K562 (cell line): ENCODE results near the gene ANKRD44. TPM values are rescaled to one million over a fixed set of nuclear protein-coding genes. Genes with fewer than 3 reads are reported as not detected.

Source experiments
- ATAC-seq: fragments of 200-7000 bp; cut with Tn5 transposase; 3 replicates; pipeline ENCODE4 v1.9.1; 2020; ENCODE audit warnings: moderate library complexity
- BruUV-seq: library from RNA; stranded (reverse); fragments of 400-500 nt; replicated peaks from 2 replicates; lab custom pipeline; 2021; lab: Mats Ljungman, UMichigan
- CTCF ChIA-PET: fragments of 300-600 bp; formaldehyde crosslinking; extraction: SDS; loops from one replicate; lab custom pipeline; 2021; ENCODE audit warnings: low intra/inter-chr PET ratio; lab: Yijun Ruan, JAX
- POLR2A ChIA-PET: fragments of 300-600, 350-650 bp; sonication (Branson Sonifier 250); formaldehyde crosslinking; extraction: SDS; loops from one replicate; lab custom pipeline; 2021; ENCODE audit warnings: antibody characterized with exemption, inconsistent platforms; lab: Yijun Ruan, JAX
- DNase-seq, 4 experiments: peaks; one replicate each; pipeline versions ENCODE4 v3.0.0 to v3.0.0-alpha.2; 2011 to 2018; ENCODE audit warnings: low spot score in 3 of 4, mixed read lengths in 3 of 4; ENCODE audit errors: extremely low read depth in 1 of 4
- FAIRE-seq: peaks from 2 replicates; lab custom pipeline; 2011; peaks lifted over from hg19 to GRCh38; lab: Jason Lieb, UNC
- H2AFZ ChIP-seq: 2 replicates; pipeline ENCODE4 v1.6.0; 2011; ENCODE audit warnings: low read depth, low read length, control low read depth, inconsistent platforms
- H3K27ac ChIP-seq: fragments of 200-600 bp; 3 replicates; pipeline ENCODE4 v1.8.0; 2011; ENCODE audit warnings: low read depth, mild to moderate bottlenecking, control low read depth, inconsistent platforms, low read length, moderate library complexity, mixed read lengths; ENCODE audit errors: extremely low read depth
- H3K27me3 ChIP-seq, 2 experiments: fragments of 300-600 bp in 1 of 2; 2 replicates in 1 of 2; 3 replicates in 1 of 2; pipeline versions ENCODE4 v1.6.0 to v1.8.0; 2011; ENCODE audit warnings: inconsistent platforms in 2 of 2, low read length in 2 of 2, mild to moderate bottlenecking in 1 of 2, mixed read lengths in 1 of 2, moderate library complexity in 1 of 2; ENCODE audit not compliant: control insufficient read depth in 2 of 2, insufficient read depth in 2 of 2
- H3K36me3 ChIP-seq: fragments of 300-600 bp; 3 replicates; pipeline ENCODE4 v1.8.0; 2011; ENCODE audit warnings: mild to moderate bottlenecking, low read length, inconsistent platforms; ENCODE audit not compliant: control insufficient read depth, insufficient read depth
- H3K4me1 ChIP-seq, 2 experiments: fragments of 200-600 bp in 1 of 2; replicated peaks in 1 of 2; 2 replicates in 1 of 2; 3 replicates in 1 of 2; pipeline versions ENCODE4 v1.5.1 to v1.8.0; 2011; ENCODE audit warnings: inconsistent platforms in 2 of 2, low read length in 2 of 2, mild to moderate bottlenecking in 1 of 2, mixed read lengths in 1 of 2, moderate library complexity in 1 of 2; ENCODE audit not compliant: control insufficient read depth in 2 of 2, insufficient read depth in 2 of 2
- H3K4me2 ChIP-seq: 2 replicates; pipeline ENCODE4 v1.6.1; 2011; ENCODE audit warnings: low read length, control low read depth, inconsistent platforms, mixed read lengths; ENCODE audit not compliant: insufficient read depth
- H3K4me3 ChIP-seq: fragments of 200-600 bp; sonication (generic), shearing (Covaris generic); 2 replicates; pipeline ENCODE4 v1.5.1; 2016; ENCODE audit warnings: control low read depth, inconsistent platforms
- H3K79me2 ChIP-seq: fragments of 200-600 bp; 3 replicates; pipeline ENCODE4 v1.8.0; 2011; ENCODE audit warnings: low read length, inconsistent platforms; ENCODE audit not compliant: control insufficient read depth, insufficient read depth
- H3K9ac ChIP-seq, 2 experiments: 2 replicates each; pipeline versions ENCODE4 v1.6.0 to v1.6.1; 2011; ENCODE audit warnings: low read depth in 2 of 2, low read length in 2 of 2, control low read depth in 1 of 2, inconsistent platforms in 1 of 2, mild to moderate bottlenecking in 1 of 2, mixed read lengths in 1 of 2; ENCODE audit not compliant: insufficient read depth in 1 of 2
- H3K9me1 ChIP-seq: one replicate; pipeline ENCODE4 v1.6.0; 2011; ENCODE audit warnings: inconsistent platforms, mild to moderate bottlenecking, low read length, moderate library complexity; ENCODE audit not compliant: control insufficient read depth, insufficient read depth
- H3K9me3 ChIP-seq: replicated peaks from 2 replicates; pipeline ENCODE4 v1.5.1; 2011; ENCODE audit warnings: low read depth, low read length, inconsistent platforms; ENCODE audit not compliant: control insufficient read depth, insufficient read depth
- H4K20me1 ChIP-seq: replicated peaks from 2 replicates; pipeline ENCODE4 v1.6.1; 2011; ENCODE audit warnings: low read length, inconsistent platforms, mixed read lengths; ENCODE audit not compliant: control insufficient read depth, insufficient read depth
- HSF4 ChIP-seq: fragments of 250-450 bp; sonication (Bioruptor Pico); IDR thresholded peaks from 2 replicates; pipeline ENCODE4 v2.1.2; 2022; ENCODE audit warnings: mild to moderate bottlenecking, moderate library complexity, borderline replicate concordance
- NR1H2 ChIP-seq: sonication (generic); formaldehyde crosslinking; IDR thresholded peaks from 2 replicates; pipeline ENCODE4 v1.4.0; 2020; ENCODE audit warnings: mild to moderate bottlenecking, missing genetic modification reagents
- POLR2H ChIP-seq: IDR thresholded peaks from 2 replicates; pipeline ENCODE4 v1.6.1; 2016; ENCODE audit warnings: missing genetic modification characterization, low read depth, mild to moderate bottlenecking, control low read depth, missing compliant biosample characterization, moderate library complexity
- SMAD1 ChIP-seq: fragments of 150-350 bp; IDR thresholded peaks from 2 replicates; pipeline ENCODE4 v1.6.1; 2014; ENCODE audit warnings: low read length, low read depth; ENCODE audit not compliant: partially characterized antibody
- ZBTB7A ChIP-seq: IDR thresholded peaks from 2 replicates; pipeline ENCODE4 v1.6.1; 2011; ENCODE audit warnings: low read depth, mild to moderate bottlenecking, low read length, moderate library complexity, borderline replicate concordance; ENCODE audit not compliant: control insufficient read depth
- ZNF589 ChIP-seq: fragments of 200-800 bp; sonication (Bioruptor generic); IDR thresholded peaks from 2 replicates; pipeline ENCODE4 v1.6.1; 2016; ENCODE audit warnings: low read depth, missing genetic modification characterization, missing compliant biosample characterization
- WGBS: fragments of 100-300 bp; shearing (Covaris generic); methylation state at CpG from one replicate; pipeline ENCODE4 v1.1.6; 2016; ENCODE audit warnings: low coverage, mixed read lengths; ENCODE audit not compliant: insufficient coverage; ENCODE audit errors: missing lambda C conversion rate; 5-methylcytosine and 5-hydroxymethylcytosine counted together
- in situ Hi-C: fragments of 300-500 bp; cut with MboI; formaldehyde crosslinking; loops from 4 replicates; pipeline ENCODE4 v1.15.0; 2018; ENCODE audit warnings: inconsistent platforms, mixed read lengths
- intact Hi-C: fragments of 100-400 bp; cut with micrococcal nuclease; formaldehyde crosslinking; loops from 2 replicates; pipeline ENCODE4 v1.14.2; 2022
- polyA plus RNA-seq, 8 experiments: library from polyadenylated mRNA; depleted of rRNA in 4 of 8; stranded (reverse) in 5 of 8; unstranded in 3 of 8; fragments of >200 nt; fragmentation: Nextera tagmentation in 2 of 8; fragmentation: Illumina TruSeq in 1 of 8; extraction: Ambion mirVana in 2 of 8; extraction: Trizol in 1 of 8; gene quantifications; 2 replicates each; pipeline versions ENCODE4 v1.2.1 to v1.2.3, GENCODE V29; 2011 to 2014; ENCODE audit warnings: inconsistent platforms in 1 of 8, missing spikeins in 1 of 8
- total RNA-seq, 7 experiments: library from RNA; depleted of rRNA in 6 of 7; stranded (reverse); fragments of >200 nt in 6 of 7; fragmentation: Illumina TruSeq in 2 of 7; extraction: Trizol in 2 of 7; gene quantifications; 2 replicates each; pipeline versions ENCODE4 v1.2.1 to v1.2.3, GENCODE V29; 2011 to 2021; ENCODE audit warnings: low replicate concordance in 1 of 7
- TF ChIP-seq, protein P1 (sequence below): fragments of 200-800 bp; sonication (Bioruptor generic); IDR thresholded peaks from 2 replicates; pipeline ENCODE4 v1.6.1; 2017; ENCODE audit warnings: missing genetic modification characterization, missing compliant biosample characterization
- TF ChIP-seq, protein P2 (sequence below), 2 experiments: fragments of 150-350 bp in 1 of 2; IDR thresholded peaks; 2 replicates each; pipeline ENCODE4 v1.6.1; 2012 to 2016; ENCODE audit warnings: low read depth in 2 of 2, low read length in 2 of 2, mild to moderate bottlenecking in 1 of 2, moderate library complexity in 1 of 2
- TF ChIP-seq, protein P3 (sequence below): fragments of 250-450 bp; sonication (Bioruptor Pico); IDR thresholded peaks from 2 replicates; pipeline ENCODE4 v1.4.0; 2020; ENCODE audit warnings: borderline replicate concordance
- TF ChIP-seq, protein P4 (sequence below): sonication (generic); formaldehyde crosslinking; IDR thresholded peaks from 2 replicates; pipeline ENCODE4 v1.8.0; 2022; ENCODE audit warnings: missing genetic modification reagents, mild to moderate bottlenecking, borderline replicate concordance

Gene ANKRD44
- total and polyA plus RNA-seq, 9 of the 15 experiments (the other 6 are each of a cell fraction or from before 2014, with no cell fraction given), result 0.03 to 0.64 (median 0.07) TPM; not detected in 3

DNA sequence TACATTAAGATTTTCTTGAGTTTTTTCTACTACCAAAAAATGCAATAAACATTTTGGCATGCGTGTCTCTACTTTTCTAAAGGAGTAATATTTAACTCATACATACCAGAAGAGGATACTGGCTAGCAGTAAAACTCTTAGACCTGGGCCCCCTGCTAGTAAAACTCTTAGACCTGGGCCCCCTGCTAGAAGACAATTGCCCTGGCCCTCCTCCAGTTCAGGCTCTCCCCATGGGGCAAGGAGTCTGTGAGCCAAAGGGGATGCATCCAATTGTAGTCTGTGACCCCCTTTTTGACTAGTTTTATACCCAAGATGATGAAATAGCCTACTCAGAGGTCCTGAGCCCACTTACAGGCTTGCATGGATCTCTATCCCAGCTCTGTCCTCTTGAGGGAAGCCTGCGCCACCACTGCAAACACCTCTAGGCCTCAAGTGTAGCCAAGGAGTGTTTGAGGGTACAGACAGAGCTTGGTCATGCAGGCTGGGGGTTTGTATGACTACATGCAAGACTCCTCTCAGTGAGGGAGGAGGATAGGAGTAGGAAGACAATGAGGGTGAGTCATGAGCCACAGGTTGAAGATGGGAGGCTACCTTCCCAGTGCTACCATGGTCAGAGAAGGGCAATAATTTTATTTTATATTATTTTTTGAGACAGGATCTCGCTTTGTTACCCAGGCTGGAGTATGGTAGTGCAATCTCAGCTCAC, 338.9 kb downstream of the ANKRD44 start:
- ChIA-PET POLR2A (no interaction called here), CTCF (no interaction called here)
- no peaks in the 10 kb centered on the region for H3K9me1 ChIP-seq
- no peak overlapping the region for H3K27ac ChIP-seq
- H3K36me3 ChIP-seq, result no peaks in the 10 kb centered on the region
- in situ Hi-C loops, result no loop called here
- FAIRE-seq, result no peak
- H3K4me2 ChIP-seq, result no peak overlapping the region
- WGBS, result 9% methylated on average over 3 of the region's 3 CpGs
- H3K27me3 ChIP-seq, result no peaks in the 10 kb centered on the region
- no peak overlapping the region for H3K4me3 ChIP-seq
- no peaks in the 10 kb centered on the region for H3K9me3 ChIP-seq
- H4K20me1 ChIP-seq, result no peaks in the 10 kb centered on the region
- no peaks in the 10 kb centered on the region for H3K4me1 ChIP-seq
- no peak overlapping the region for H2AFZ ChIP-seq
- H3K9ac ChIP-seq, result no peak overlapping the region
- intact Hi-C loops, result no loop called here
- DNase-seq, result no peak
- H3K79me2 ChIP-seq, result no peaks in the 10 kb centered on the region
- no TSS peak for BruUV-seq
- no peak for ATAC-seq
- TF ChIP-seq, protein P1, sequence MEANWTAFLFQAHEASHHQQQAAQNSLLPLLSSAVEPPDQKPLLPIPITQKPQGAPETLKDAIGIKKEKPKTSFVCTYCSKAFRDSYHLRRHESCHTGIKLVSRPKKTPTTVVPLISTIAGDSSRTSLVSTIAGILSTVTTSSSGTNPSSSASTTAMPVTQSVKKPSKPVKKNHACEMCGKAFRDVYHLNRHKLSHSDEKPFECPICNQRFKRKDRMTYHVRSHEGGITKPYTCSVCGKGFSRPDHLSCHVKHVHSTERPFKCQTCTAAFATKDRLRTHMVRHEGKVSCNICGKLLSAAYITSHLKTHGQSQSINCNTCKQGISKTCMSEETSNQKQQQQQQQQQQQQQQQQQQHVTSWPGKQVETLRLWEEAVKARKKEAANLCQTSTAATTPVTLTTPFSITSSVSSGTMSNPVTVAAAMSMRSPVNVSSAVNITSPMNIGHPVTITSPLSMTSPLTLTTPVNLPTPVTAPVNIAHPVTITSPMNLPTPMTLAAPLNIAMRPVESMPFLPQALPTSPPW, result no peak
- TF ChIP-seq POLR2H (tag), result no peak
- no peak for TF ChIP-seq NR1H2 (CRISPR knock-in tag)
- TF ChIP-seq HSF4 (CRISPR knock-in tag), result no peak
- TF ChIP-seq, protein P2, sequence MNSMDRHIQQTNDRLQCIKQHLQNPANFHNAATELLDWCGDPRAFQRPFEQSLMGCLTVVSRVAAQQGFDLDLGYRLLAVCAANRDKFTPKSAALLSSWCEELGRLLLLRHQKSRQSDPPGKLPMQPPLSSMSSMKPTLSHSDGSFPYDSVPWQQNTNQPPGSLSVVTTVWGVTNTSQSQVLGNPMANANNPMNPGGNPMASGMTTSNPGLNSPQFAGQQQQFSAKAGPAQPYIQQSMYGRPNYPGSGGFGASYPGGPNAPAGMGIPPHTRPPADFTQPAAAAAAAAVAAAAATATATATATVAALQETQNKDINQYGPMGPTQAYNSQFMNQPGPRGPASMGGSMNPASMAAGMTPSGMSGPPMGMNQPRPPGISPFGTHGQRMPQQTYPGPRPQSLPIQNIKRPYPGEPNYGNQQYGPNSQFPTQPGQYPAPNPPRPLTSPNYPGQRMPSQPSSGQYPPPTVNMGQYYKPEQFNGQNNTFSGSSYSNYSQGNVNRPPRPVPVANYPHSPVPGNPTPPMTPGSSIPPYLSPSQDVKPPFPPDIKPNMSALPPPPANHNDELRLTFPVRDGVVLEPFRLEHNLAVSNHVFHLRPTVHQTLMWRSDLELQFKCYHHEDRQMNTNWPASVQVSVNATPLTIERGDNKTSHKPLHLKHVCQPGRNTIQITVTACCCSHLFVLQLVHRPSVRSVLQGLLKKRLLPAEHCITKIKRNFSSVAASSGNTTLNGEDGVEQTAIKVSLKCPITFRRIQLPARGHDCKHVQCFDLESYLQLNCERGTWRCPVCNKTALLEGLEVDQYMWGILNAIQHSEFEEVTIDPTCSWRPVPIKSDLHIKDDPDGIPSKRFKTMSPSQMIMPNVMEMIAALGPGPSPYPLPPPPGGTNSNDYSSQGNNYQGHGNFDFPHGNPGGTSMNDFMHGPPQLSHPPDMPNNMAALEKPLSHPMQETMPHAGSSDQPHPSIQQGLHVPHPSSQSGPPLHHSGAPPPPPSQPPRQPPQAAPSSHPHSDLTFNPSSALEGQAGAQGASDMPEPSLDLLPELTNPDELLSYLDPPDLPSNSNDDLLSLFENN (IDR thresholded peaks at IDR 0.05; ENCODE audit: low read depth in 2 of 2, low read length in 2 of 2), result no peak
- TF ChIP-seq ZNF589 (CRISPR knock-in tag), result no peak
- TF ChIP-seq, protein P3, sequence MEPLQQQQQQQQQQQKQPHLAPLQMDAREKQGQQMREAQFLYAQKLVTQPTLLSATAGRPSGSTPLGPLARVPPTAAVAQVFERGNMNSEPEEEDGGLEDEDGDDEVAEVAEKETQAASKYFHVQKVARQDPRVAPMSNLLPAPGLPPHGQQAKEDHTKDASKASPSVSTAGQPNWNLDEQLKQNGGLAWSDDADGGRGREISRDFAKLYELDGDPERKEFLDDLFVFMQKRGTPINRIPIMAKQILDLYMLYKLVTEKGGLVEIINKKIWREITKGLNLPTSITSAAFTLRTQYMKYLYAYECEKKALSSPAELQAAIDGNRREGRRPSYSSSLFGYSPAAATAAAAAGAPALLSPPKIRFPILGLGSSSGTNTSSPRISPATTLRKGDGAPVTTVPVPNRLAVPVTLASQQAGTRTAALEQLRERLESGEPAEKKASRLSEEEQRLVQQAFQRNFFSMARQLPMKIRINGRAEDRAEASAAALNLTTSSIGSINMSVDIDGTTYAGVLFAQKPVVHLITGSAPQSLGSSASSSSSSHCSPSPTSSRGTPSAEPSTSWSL, result no peak
- no peak for TF ChIP-seq ZBTB7A
- TF ChIP-seq, protein P4, sequence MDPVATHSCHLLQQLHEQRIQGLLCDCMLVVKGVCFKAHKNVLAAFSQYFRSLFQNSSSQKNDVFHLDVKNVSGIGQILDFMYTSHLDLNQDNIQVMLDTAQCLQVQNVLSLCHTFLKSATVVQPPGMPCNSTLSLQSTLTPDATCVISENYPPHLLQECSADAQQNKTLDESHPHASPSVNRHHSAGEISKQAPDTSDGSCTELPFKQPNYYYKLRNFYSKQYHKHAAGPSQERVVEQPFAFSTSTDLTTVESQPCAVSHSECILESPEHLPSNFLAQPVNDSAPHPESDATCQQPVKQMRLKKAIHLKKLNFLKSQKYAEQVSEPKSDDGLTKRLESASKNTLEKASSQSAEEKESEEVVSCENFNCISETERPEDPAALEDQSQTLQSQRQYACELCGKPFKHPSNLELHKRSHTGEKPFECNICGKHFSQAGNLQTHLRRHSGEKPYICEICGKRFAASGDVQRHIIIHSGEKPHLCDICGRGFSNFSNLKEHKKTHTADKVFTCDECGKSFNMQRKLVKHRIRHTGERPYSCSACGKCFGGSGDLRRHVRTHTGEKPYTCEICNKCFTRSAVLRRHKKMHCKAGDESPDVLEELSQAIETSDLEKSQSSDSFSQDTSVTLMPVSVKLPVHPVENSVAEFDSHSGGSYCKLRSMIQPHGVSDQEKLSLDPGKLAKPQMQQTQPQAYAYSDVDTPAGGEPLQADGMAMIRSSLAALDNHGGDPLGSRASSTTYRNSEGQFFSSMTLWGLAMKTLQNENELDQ (CRISPR knock-in tag), result no peak
- TF ChIP-seq SMAD1, result no peak
